Inflammatory macrophage (primary cell): Measurements from ENCODE around the gene SFI1.
"Not testable (repeated sequence)": the region's sequence is repeated elsewhere in the genome, so short reads cannot be mapped to it uniquely, and the experiment has no call there.

Experiments used
- DNase-seq, 2 donors: peaks; one replicate each; pipeline ENCODE4 v3.0.0-alpha.2; 2020 to 2022

The SFI1 gene

DNA sequence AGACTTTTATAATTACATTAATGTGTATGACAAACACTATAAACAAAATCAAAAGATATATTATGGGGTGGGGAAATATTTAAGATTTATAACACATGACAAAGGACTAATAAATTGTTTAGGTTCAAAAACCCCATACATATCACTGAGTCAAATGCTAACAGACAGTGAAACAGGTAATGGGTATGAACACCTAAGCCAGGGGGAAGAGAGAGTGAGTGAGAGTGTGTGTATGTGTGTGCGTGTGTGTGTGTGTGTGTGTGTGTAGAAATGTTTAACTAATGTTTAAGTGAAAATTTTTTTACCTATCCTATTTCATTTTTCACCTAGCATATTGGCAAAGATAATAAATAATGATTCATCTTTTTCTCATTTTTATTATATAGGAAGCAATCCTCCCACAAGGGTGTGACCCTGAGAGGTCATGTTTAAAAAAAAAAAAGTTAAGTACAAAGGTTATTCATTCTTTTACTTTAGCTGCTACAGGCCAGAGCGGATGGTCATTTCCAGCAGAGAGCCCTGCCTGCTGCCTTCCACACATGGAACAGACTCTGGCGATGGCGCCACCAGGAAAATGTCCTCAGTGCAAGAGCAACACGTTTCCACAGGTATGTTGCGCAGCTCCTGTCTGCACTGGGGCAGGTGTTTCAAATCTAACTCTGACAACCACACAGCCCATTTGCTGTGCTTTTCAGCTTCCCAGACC, 92.8 kb downstream of the SFI1 start:
- no peak for DNase-seq

GRCh38 chr22:31590161-31590560, 93.8 kb downstream of the SFI1 start:
- not testable (repeated sequence) for DNase-seq

- no peak for DNase-seq
Observed at GRCh38 chr22:31595271-31595670, 98.9 kb downstream of the SFI1 start.

DNA sequence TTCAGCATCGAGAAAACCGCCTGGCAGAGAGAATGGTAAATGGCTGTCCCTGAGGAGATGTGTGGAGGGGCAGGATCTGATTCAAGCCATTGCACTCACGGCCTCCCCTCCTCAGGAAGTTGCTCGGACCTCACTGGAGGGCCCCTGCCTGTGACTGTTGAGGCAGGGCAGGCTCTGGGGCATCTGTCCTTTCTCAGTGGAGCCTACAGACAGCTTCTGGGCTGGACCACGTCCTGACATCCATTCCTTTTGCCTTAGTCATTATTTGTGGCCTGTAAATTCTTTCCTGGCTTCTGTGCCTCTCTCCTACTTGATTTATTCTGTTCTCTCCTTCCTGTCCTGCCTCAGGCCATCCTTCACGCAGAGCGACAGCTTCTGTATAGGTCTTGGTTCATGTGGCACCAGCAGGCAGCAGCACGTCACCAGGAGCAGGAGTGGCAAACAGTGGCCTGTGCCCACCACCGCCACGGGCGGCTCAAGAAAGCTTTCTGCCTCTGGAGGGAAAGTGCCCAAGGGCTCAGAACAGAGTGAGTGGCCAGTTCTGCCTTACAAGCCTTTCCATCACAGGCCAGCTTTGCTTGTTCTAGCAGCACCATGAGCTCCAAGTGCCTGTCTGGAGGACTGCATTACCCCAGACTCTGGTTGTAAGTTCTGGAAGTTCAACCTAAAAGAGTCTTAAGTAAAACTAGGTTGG, 106.1 kb downstream of the SFI1 start:
- no peak for DNase-seq

GRCh38 chr22:31603081-31603525, 106.8 kb downstream of the SFI1 start:
- DNase-seq = no peak

DNA sequence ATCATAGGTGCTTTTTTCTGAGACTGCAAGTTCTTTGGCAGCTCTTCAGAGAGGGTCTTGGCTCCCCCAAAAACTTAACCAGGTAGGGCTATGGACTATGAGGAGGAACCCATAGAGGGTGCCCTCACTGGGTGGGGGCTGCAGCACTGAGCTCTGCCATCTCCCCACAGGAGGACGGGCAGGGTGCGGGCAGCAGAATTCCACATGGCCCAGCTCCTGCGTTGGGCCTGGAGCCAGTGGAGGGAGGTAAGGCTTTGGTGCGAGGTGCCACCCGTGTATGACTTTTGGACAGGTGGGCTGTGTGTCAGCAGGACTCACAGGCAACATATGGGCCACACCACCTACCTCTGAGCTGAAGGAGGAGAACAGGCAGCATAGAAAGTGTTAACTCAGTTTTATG, 107.2 kb downstream of the SFI1 start:
- no peak for DNase-seq

- DNase-seq = no peak
Observed at GRCh38 chr22:31604137-31604705, 107.9 kb downstream of the SFI1 start.

DNA sequence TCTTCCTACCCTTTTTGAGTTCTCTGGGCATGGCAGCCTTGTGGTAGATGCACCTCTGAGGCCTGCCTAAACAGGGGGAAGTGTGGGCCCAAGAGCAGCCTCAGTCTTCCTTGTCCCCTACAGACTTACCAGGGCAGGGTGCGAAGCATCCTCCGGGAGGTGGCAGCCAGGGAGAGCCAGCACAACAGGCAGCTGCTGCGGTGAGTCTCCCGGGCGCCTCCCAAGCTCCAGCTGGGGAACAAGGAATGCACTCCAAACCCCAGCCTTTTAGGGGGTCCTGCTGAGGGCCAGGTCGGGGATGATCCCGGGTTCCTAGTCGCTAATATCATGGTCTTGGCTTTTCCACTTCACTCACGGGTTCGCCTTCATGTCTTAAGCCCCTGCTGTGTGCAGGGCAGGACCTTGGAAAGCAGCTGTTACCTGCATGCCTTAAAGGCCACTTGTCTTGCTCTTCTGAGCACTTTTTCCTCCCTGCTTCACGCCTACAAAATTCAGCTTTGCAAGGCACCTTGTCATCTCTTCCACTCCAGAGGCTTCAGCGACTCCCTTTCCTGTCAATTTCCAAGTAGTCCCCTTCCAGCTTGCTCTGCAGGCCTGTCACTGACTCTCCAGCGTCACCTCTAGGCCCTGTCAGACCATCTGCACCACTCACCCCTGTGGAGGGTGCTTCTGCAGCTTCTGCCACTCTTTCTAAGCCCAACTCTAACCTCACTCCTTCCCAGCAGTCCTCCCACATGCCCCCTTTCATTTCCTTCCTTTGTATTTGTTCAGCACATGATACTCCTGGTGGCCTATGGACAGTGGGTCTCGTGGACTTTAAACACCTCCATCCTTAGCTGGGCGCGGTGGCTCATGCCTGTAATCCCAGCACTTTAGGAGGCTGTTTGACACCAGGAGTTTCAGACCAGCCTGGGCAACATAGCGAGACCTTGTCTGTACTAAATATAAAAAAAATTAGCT, 108.7 kb downstream of the SFI1 start:
- no peak for DNase-seq

- peak in 1 of 2 donors; percentile 6 for DNase-seq
Observed at GRCh38 chr22:31605851-31606585, 109.7 kb downstream of the SFI1 start.

DNA sequence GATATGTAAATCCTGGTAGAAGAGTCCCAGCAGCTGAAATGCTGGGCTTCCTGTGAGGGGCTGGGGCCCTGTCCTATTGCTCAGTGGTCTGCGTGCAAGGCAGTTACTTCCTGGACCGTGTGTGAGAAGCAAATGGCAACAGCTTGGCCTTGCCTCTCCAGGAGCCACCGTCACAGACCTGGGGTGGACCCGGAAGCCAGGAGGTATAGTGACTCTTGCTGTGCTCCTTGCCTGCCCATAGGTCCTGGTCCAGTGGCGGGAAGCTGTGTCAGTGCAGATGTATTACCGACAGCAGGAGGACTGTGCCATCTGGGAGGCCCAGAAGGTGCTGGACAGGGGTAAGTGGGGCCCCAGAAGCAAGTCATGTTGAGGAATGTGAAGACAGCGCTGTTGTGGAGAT, 111.4 kb downstream of the SFI1 start:
- no peak for DNase-seq

- DNase-seq = no peak
Observed at GRCh38 chr22:31609716-31610115, 113.4 kb downstream of the SFI1 start.

GRCh38 chr22:31610611-31611010, 114.3 kb downstream of the SFI1 start:
- DNase-seq = no peak

- no peak for DNase-seq
Observed at GRCh38 chr22:31611061-31611760, 114.9 kb downstream of the SFI1 start.

GRCh38 chr22:31612891-31613285, 116.6 kb downstream of the SFI1 start:
- no peak for DNase-seq

- DNase-seq = no peak
Observed at GRCh38 chr22:31613286-31613903, 117.1 kb downstream of the SFI1 start.

- DNase-seq = no peak
Observed at GRCh38 chr22:31613904-31614296, 117.6 kb downstream of the SFI1 start.

- DNase-seq = peak in 1 of 2 donors; percentile 49
Observed at GRCh38 chr22:31614781-31615490, 118.6 kb downstream of the SFI1 start.

DNA sequence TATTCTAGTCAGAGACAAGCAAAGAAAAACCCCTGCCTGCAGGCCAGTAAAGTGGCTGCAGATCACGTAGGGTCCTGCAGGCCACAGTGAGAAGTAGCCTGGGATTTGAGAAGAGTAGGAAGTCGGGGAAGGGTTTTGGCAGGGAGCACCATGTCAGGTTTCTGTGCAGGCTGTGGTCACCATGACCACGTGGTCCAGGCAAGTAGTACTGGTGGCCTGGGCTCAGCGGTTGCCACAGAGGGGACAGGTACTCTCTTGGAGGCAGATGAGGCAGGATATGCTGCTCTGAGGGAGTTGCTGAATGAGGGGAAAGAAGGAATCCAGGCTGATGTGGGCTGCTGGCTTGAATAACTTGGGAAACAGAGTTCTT, 119.1 kb downstream of the SFI1 start:
- DNase-seq = peak; percentile 20 to 50

- no peak for DNase-seq
Observed at GRCh38 chr22:31615940-31616314, 119.6 kb downstream of the SFI1 start.

- DNase-seq = peak; percentile 80 to 95
Observed at GRCh38 chr22:31616315-31616980, 120.1 kb downstream of the SFI1 start.
